Measurements from ENCODE around the gene PCSK4.
"Not testable (repeated sequence)": the region's sequence is repeated elsewhere in the genome, so short reads cannot be mapped to it uniquely, and the experiment has no call there.

PCSK4 gene

GRCh38 chr19:1486720-1487575, 3.2 kb downstream of the PCSK4 start:
- no peak for DNase-seq

- DNase-seq, result no peak
These were observed 6.1 kb downstream of the PCSK4 start for GRCh38 chr19:1483979-1484428.

- DNase-seq, result no peak
These were observed 6.8 kb downstream of the PCSK4 start for GRCh38 chr19:1483131-1483978.

DNA sequence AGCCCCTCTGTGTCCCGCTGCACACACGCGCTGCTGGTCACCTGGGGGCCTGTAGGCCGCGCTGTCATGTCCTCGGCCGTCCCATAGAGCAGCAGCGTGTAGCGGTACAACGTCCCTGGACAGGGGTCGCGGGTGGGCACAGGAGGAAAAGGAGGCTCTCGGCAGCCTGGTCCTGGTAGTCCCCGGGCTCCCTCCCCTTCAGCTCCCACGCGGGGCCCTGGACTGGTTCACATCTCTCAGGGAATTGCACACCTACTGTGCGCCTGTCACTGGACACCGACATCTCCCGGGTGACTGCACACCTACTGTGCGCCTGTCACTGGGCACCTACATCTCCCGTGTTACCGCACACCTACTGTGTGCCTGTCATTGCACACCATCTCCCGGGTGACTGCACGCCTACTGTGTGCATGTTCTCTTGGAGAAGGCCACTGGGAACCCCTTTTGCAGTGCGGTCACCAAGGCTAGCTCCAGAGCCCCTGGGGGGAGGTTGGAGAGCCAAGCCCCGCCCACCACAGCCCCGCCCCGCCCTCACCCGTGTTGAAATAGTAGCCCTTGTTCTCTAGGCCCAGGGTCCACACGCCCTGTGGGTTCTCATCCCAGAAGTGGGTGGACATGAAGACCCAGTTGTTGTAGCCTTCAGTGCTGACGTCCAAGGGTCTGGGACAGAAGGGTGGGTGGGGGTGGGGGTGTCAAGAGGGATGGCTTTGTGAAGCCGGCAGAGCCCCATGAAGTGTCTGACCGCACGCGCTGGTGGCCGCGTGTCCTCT, 7.6 kb downstream of the PCSK4 start:
- no peak for DNase-seq

DNA sequence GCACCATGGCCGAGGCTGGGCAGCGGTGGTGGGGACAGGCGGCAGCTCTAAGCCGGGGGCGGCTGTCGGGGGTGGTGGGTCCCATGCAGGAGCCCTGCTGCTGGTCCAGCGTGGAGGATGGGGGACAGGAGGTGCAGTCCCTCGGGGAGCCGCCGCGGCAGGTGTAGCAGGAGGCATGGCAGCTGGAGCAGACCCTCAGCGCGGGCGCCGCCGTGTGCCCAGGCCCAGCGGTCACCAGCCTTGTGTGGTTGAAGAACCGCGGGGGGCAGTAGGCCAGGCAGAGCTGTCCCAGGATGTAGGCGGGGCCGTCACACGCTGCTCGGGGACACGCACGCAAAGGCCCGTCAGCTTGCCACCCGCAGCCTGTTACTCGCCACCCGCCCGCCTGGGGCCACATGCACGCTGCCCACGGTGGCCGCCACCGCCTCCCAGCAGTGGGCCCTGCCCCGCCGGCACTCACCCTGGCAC, 8.2 kb downstream of the PCSK4 start:
- DNase-seq, result no peak

GRCh38 chr19:1481224-1481892, 8.8 kb downstream of the PCSK4 start:
- DNase-seq, result no peak

GRCh38 chr19:1478934-1479707, 11.0 kb downstream of the PCSK4 start, which contains the start of gene C19orf25:
TSS of gene C19orf25 (minus strand) at chr19:1479215. CDS start at chr19:1478903, 312 bp downstream.
- peak; percentile 89 for DNase-seq

GRCh38 chr19:1477056-1477455, 13.1 kb downstream of the PCSK4 start:
- DNase-seq, result not testable (repeated sequence)

- DNase-seq, result no peak
These were observed 14.3 kb downstream of the PCSK4 start for GRCh38 chr19:1475751-1476437.

- no peak for DNase-seq
These were observed 15.3 kb downstream of the PCSK4 start for GRCh38 chr19:1474765-1475351.

DNA sequence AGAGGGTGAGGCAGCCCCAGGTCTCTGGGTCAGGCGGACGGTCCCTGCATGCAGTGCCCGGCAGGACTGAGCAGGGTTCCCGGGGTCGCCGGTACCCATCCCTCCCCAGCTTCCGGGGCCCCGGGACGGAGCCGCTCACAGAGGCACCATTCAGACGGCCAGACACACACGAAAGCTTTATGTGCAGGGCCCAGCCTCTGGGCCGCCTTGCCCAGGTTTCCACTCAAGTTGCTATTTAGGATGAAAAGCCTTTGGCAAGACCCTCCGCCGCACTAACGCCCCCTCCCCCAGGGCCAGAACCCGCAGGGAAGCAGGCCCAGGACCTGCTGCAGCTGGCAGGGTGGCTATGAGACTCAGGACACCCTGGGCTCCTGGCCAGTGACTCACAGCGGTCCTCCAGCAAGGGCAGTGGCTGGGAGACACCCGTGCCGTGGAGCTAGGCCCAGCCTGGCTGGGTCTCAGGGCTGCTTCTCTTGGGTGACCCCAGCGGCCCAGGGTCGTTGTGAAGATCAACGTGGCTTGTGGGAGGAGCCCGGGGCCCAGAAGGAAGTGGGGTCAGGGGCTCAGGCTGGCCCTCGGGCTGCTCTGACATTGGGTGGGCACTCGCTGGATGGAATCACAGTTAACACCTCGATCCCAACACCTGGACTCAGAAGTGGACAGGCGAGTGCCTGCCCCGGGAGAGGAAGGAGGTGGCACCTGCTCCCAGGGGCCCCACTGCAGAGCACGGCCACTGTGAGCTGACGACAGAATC, 16.0 kb downstream of the PCSK4 start:
- no peak for DNase-seq

DNA sequence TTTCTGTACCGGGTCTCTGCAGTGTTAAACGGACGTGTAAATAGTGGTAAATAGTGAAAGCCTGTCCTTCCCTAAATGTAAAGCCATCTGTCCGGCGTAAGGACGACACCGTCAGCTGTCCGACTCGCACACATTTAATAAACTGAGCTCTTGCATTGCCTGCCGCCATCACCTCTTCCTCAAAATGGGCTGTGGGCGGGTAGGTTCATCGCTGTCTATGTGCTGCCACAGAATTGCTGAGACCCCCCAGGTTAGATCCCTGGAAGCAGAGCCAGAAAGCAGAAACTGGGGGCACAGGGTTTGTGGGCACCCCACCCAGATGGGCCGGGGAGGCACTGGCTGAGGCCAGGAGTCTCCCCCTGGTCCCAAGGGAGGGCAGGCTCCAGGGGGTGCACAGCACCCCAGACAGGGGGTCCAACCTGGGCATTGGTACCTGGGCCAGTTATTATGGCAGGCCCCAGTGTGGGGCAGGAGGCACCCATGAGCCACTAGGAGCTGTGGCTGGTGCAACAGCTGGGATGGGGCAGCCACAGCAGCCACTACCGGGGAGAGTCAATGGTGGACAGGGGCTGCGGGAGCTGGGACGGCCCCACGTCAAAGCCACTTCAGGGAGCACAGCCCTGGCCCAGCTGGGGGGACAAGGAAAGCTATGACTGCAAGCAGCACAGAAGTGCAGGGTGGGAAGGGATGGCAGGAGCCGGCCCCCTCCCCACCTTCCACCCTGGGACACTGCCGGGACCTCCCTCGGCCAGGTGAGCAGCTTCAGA, 16.9 kb downstream of the PCSK4 start:
- DNase-seq, result no peak

GRCh38 chr19:1472231-1473084, 17.7 kb downstream of the PCSK4 start:
- DNase-seq, result no peak

DNA sequence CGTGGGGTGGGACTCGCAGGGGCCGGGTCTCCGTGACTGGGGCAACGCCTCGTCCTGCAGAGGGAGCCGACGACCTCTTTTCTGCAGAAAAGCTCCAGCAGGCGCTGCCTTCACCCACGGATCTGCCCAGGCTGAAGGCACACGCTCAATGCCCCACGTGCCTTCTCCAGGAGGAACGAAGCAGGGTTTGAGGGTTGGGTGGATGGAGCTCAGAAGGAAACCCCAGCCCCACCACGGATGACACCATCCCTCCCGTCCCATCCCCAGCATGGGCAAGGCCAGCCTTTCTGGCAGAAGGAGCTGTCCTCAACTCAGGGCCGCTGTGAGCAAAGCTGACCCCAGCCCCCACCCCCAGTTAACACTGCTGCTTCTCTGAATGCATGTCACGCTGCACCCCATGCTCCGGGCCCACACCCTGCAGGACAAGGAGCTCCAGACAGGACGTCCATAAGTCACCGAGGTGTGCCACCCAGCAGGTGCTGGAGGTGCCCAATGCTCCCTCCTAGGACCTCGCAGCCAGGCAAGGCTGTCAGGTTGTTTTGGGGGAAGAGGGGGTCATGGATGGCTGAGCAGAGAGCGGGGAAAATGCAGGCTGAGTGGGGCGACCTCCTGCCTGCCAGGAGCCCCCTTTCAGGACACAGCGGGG, 18.5 kb downstream of the PCSK4 start:
- no peak for DNase-seq

DNA sequence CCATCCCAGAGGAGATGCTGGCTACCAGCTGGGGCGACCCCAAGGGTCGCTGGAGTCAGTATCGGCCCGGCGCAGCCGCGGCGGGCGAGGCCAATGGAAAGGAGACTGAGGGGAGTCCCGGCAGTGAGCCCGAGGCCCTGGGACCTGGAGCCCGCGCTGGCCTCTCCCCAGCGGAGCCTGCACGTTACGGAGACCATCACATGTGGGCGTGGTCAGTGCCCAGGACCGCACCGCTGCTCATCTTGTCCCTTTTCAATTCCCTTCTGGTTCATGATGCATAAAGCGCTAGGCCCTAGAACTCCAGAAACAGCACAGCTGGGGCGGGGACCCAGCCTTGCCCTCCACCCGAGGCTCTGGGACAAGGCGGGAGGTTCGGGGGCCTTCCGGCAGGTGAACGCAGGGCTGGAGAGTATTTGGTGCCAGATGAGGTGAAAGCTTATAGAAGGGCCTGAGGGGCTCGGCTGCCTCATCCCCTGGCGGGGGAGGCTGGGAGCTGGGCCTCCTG, 19.1 kb downstream of the PCSK4 start:
- DNase-seq, result peak; percentile 44

GRCh38 chr19:1470305-1471009, 19.7 kb downstream of the PCSK4 start:
- DNase-seq, result no peak

DNA sequence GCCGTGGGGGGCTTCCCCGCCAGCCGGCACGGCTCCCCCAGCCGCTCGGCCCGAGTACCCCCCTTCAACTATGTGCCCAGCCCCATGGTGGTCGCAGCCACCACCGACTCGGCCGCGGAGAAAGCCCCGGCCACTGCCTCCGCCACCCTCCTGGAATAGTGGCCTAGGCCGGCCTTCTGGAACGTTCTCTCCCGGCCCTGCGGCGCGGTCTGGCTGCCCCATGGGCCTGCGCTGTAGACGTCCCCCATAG, 20.2 kb downstream of the PCSK4 start:
- no peak for DNase-seq

All from SHP77 treated with DMSO at 0.1 percent for 48 hours (cell line).